ENCODE data around the gene SEMA4G.
"Not testable (repeated sequence)": the region's sequence is repeated elsewhere in the genome, so short reads cannot be mapped to it uniquely, and the experiment has no call there.

The SEMA4G gene

GRCh38 chr10:100970076-100970913 lies 991 bp downstream of the SEMA4G start:
- DNase-seq (ENCODE audit: low read depth) = no peak

GRCh38 chr10:100970914-100971811 lies 1.9 kb downstream of the SEMA4G start:
- no peak for DNase-seq (ENCODE audit: low read depth)

DNA sequence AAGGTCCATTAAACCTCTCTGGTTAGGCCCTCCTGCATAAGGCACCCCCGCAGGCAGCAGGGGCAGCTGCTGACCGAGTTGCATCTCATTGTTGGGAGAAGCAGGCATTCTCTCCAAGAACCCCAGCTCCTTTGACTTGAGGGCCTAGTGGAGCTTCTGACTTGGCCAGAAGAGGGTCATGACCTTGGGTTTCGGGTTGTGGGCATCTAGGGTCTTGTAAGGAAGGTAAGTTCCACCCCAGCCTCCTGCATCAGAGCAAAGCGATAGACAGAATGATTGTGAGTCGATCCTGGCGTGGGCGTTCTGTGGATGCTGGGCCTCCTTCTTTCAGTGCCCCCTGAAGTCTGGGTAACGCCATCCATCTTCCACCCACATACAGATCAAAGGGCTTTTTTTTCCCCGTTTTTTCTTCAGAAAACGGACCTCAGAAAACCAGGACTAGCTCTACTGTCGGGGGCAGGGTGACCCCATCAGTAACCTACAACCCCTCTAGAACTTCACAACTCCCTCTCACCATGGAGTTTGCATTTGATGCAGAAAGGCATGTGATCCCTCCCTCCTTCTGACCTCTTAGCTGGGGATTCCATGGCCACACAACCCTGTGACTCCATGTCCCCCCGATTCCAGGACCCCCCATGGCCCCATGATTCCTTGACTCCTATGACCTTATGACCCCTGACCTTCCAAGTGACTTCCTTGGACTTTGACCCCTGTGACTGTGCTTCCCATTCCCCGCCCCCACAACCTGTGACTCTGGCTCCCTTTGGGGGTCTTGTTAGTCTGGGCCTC lies 3.0 kb downstream of the SEMA4G start:
- DNase-seq (ENCODE audit: low read depth) = no peak

DNA sequence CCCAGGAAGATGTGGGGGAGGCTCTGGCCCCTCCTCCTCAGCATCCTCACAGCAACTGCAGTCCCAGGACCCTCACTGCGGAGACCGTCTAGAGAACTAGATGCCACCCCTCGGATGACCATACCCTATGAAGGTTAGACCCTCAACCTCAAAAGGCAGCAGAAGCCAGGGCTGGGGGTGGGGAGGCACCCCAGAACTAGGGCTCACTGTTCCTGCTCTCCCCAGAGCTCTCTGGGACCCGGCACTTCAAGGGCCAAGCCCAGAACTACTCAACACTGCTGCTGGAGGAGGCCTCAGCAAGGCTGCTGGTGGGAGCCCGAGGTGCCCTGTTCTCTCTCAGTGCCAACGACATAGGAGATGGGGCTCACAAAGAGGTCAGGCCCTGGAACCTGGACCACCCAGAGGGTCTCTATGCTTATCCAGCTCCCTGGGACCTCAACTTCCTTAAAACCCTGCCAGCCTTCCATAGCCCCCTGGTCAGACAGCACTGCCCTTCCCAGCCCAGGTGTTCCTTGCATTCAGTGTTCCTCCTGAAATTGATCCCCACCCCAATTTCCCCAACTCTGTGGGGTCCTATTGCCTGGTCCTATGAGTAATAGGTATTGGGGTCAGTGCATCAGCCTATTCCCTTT lies 3.7 kb downstream of the SEMA4G start:
- DNase-seq (ENCODE audit: low read depth) = no peak

GRCh38 chr10:100975397-100975796 lies 6.1 kb downstream of the SEMA4G start:
- DNase-seq (ENCODE audit: low read depth) = not testable (repeated sequence)

DNA sequence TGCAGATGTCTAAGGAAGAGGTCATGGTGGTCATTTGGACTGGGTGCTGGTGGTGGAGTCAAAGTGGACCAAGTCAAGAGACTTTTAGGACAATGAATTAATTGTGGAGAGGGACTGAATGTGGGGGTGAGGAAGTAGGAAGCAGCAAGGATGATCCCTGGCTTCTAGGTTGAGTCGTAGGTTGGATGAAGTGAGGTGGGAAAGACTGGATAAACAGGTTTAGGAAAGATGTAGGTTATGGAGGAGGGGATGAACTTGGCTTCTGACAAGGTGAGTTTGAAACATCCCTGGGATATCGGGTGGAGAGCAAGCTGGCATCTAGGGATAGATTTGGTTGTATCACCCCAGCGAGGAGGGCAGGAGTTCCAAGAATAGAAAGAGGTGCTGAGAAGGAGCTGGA lies 7.6 kb downstream of the SEMA4G start:
- no peak for DNase-seq (ENCODE audit: low read depth)

DNA sequence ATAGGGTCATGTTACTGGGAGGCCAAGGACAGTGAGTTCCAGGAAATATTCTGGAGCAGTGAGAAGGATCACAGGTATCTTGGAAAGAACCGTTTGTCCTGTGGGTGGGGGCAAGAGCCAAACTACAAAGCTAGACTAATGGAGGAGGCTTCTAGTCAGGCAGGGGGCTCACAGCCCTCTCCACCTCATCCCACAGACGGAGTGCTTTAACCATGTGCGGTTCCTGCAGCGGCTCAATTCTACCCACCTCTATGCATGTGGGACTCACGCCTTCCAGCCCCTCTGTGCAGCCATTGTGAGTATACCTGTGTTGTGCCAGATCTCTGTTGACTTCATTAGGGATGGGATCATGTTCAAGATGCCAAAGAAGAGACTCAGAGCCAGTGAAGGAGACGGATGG lies 8.1 kb downstream of the SEMA4G start:
- DNase-seq (ENCODE audit: low read depth) = no peak

DNA sequence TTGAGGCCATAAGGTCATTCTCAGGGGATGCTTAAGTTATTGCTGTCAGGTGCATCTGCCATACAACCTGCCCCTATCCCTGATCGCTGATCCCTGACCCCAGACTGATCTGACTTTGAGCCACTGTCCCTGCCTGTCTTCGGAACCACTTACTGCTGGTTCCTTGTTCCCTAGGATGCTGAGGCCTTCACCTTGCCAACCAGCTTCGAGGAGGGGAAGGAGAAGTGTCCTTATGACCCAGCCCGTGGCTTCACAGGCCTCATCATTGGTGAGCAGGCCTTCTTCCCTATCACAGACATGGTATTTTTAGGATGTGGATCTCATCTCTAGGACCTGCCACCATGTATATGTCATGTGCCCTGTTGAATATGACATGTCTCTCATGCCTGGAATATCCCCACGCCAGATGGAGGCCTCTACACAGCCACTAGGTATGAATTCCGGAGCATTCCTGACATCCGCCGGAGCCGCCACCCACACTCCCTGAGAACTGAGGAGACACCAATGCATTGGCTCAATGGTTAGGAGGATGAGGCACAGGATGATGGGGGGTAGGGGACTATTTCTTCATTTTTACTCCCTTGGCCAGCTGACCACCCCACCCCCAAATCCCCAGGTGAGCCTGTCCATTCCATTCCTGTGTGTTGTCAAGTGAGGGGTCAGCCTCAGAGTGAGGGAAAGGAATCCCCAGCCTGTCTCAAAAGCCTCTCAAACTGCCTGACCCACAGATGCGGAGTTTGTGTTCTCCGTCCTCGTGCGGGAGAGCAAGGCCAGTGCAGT lies 9.0 kb downstream of the SEMA4G start:
- DNase-seq (ENCODE audit: low read depth) = no peak

DNA sequence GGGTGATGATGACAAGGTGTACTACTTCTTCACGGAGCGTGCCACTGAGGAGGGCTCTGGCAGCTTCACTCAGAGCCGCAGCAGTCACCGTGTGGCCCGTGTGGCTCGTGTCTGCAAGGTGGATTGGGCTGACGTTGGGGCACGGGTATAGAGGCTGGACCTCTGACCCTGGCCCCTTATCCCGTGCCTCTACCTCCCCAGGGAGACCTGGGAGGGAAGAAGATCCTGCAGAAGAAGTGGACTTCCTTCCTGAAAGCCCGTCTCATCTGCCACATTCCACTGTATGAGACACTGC lies 9.5 kb downstream of the SEMA4G start:
- no peak for DNase-seq (ENCODE audit: low read depth)

GRCh38 chr10:100979791-100980272 lies 10.5 kb downstream of the SEMA4G start:
- DNase-seq (ENCODE audit: low read depth) = no peak

GRCh38 chr10:100980311-100980710 lies 11.0 kb downstream of the SEMA4G start:
- no peak for DNase-seq (ENCODE audit: low read depth)

DNA sequence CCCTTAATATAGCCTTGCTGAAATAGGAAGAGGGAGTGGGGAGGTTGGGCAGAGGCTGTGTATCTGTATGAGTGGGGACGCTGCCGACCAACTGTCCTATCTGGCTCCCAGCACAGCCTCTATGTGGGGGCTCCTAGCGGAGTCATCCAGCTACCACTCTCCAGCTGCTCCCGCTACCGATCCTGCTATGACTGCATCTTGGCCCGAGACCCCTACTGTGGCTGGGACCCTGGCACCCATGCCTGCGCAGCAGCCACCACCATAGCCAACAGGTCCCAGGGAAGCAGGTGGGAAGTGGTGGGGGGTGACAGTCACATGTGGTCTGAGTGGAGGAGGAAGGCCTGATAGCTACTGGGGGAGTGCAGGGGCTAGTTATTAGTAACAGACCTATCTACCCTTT lies 11.4 kb downstream of the SEMA4G start:
- no peak for DNase-seq (ENCODE audit: low read depth)

GRCh38 chr10:100981178-100981772 lies 12.0 kb downstream of the SEMA4G start:
- DNase-seq (ENCODE audit: low read depth) = no peak

DNA sequence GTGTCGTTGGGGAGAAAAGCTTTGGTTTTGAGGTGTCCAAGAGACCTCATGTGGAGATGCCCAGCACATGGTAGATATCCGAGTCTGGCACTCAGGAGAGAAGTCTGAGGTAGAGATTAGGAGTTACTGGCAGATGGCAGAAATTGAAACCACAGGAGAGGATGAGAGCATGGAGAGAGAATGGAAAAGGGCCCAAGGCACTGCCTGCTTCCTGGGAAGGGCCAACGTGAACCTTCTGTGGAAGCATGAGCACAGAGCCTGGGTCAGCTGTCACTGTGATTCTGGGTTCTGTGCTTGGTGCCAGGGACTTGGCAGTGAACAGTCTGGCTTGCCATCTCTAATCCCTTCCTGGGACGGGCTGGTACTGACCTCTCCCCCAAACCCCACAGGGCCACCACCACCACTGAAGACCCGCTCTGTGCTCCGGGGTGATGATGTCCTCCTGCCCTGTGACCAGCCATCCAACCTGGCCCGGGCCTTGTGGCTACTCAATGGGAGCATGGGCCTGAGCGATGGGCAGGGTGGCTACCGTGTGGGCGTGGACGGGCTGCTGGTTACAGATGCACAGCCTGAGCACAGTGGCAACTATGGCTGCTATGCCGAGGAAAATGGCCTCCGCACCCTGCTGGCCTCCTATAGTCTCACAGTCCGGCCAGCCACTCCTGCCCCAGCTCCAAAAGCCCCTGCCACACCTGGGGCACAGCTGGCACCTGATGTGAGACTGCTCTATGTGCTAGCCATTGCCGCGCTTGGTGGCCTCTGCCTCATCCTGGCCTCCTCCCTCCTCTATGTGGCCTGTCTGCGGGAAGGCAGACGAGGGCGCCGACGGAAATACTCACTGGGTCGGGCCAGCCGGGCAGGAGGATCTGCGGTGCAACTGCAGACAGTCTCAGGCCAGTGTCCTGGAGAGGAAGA lies 13.9 kb downstream of the SEMA4G start:
- no peak for DNase-seq (ENCODE audit: low read depth)

DNA sequence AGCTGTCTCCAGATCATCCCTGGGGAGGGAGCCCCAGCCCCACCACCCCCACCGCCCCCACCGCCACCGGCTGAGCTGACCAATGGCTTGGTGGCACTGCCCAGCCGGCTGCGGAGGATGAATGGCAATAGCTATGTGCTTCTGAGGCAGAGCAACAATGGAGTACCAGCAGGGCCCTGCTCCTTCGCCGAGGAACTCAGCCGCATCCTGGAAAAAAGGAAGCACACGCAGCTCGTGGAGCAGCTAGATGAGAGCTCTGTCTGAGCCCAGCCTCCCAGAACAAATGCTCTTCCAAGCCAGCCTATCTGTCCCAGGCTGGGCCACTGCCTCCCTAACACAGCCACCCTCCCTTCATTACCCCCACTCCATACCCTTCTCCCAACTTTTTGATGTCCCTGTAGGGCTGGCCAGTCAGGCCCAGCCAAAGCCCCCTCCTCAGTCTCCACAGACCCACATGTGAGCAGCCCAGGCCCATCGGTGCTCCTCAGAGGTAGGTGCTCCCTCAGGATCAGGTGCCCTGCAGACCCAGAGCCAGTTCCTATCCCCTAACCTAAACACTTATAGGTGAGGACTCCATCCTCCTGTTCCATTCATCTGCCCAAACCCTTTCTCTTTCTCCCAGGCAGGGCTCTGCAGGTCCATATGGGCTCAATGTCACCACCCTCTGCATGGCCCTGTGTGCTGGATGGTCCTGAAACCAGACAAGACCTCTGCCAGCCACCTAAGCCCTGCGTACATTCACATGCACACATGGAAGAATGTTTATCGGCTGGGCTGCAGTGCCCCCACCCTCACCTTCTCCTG lies 14.8 kb downstream of the SEMA4G start:
- DNase-seq (ENCODE audit: low read depth) = no peak

DNA sequence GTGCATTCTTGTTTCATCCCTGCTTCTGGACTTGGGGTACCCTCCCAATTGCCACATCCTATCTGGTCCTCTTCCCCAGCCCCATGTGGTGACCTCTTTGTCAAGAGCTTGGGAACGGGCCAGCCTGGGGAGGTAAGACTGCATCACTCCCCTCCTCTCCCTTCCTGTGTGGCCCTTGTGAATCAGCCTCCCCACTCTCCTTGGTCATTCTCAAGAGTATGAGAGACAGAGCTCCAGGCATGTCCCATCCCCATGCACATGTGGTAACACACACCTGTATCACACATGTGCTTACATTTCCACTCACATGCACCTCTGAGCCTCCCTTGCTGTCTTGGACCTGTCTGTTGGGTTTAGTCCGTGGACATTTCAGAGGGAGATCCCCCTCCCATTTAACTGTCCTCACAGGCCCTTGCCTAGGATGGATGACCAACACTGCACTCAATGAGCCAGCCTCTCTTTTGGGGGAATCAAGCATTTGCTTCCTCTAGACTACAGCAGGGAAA lies 15.4 kb downstream of the SEMA4G start:
- no peak for DNase-seq (ENCODE audit: low read depth)

DNA sequence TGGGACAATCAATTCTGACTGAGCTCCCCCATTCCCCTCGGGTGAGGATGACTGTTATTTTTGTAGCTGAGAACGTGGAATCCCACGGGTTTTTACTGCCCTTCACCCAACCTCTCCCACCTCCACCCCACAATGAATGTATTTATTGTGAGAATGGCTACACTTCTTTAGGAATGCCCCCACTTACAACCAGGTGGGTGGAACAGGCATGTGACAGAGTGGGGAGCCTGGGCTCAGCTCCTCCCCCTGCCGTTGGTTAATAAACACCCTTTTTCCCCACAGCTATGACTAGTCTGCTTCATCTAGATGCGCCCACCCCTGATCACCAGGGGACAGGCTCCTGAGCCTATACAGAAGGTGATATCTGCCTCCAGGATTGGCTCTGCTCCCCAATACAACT lies 16.0 kb downstream of the SEMA4G start:
- DNase-seq (ENCODE audit: low read depth) = no peak

GRCh38 chr10:100986623-100986951 lies 17.3 kb downstream of the SEMA4G start:
- DNase-seq (ENCODE audit: low read depth) = no peak
